PC-9 (cell line): ENCODE data around the gene C16orf95. TPM values are rescaled to one million over a fixed set of nuclear protein-coding genes. Genes with fewer than 3 reads are reported as not detected.

Experiments
- BruUV-seq: library from RNA; stranded (reverse); fragments of 400-500 nt; replicated peaks from 2 replicates; lab custom pipeline; 2021; lab: Mats Ljungman, UMichigan
- CTCF ChIA-PET: fragments of 300-600 bp; sonication (Branson Sonifier 250); formaldehyde crosslinking; loops from one replicate; lab custom pipeline; 2022; ENCODE audit warnings: antibody characterized with exemption; lab: Charles Lee
- POLR2A ChIA-PET: fragments of 300-600 bp; sonication (Branson Sonifier 250); formaldehyde crosslinking; loops from one replicate; lab custom pipeline; 2022; ENCODE audit warnings: antibody characterized with exemption; ENCODE audit not compliant: unreplicated experiment; lab: Charles Lee
- DNase-seq, 2 experiments: peaks; one replicate each; pipeline versions ENCODE4 v3.0.0 to v3.0.0-alpha.2; 2015 to 2022; ENCODE audit warnings: mixed read lengths in 1 of 2
- H2AFZ ChIP-seq: fragments of 200-600 bp; sonication (generic); 2 replicates; pipeline ENCODE4 v1.8.1; 2017; ENCODE audit warnings: antibody characterized with exemption
- H3F3A ChIP-seq: fragments of 200-600 bp; sonication (generic); 2 replicates; pipeline ENCODE4 v1.8.1; 2017; ENCODE audit warnings: antibody characterized with exemption, mild to moderate bottlenecking, low read depth; ENCODE audit not compliant: insufficient read depth
- H3K27ac ChIP-seq: fragments of 200-600 bp; sonication (generic); 2 replicates; pipeline ENCODE4 v1.6.1; 2016; ENCODE audit warnings: mixed run types
- H3K27me3 ChIP-seq: fragments of 200-600 bp; sonication (generic); 2 replicates; pipeline ENCODE4 v1.6.1; 2016; ENCODE audit warnings: low read depth, mixed run types; ENCODE audit not compliant: insufficient read depth
- H3K36me3 ChIP-seq: fragments of 200-600 bp; sonication (generic); 2 replicates; pipeline ENCODE4 v1.6.1; 2016; ENCODE audit warnings: low read depth, mixed run types
- H3K4me1 ChIP-seq: fragments of 200-600 bp; sonication (generic); replicated peaks from 2 replicates; pipeline ENCODE4 v1.6.1; 2016; ENCODE audit warnings: mixed run types; ENCODE audit not compliant: insufficient read depth
- H3K4me2 ChIP-seq: fragments of 200-600 bp; sonication (generic); 2 replicates; pipeline ENCODE4 v1.6.1; 2017; ENCODE audit warnings: mixed run types
- H3K4me3 ChIP-seq: fragments of 200-600 bp; sonication (generic); 2 replicates; pipeline ENCODE4 v1.6.1; 2016; ENCODE audit warnings: mixed run types
- H3K79me2 ChIP-seq: fragments of 200-600 bp; sonication (generic); 2 replicates; pipeline ENCODE4 v1.6.1; 2017; ENCODE audit warnings: low read depth, mixed run types
- H3K9me2 ChIP-seq: fragments of 200-600 bp; sonication (generic); 2 replicates; pipeline ENCODE4 v1.8.1; 2017; ENCODE audit warnings: mild to moderate bottlenecking; ENCODE audit not compliant: insufficient read depth
- H3K9me3 ChIP-seq: fragments of 200-600 bp; sonication (generic); 2 replicates; pipeline ENCODE4 v1.8.1; 2016; ENCODE audit warnings: low read depth; ENCODE audit not compliant: insufficient read depth
- H4K20me1 ChIP-seq: fragments of 200-600 bp; sonication (generic); 2 replicates; pipeline ENCODE4 v1.8.1; 2017; ENCODE audit not compliant: insufficient read depth
- CTCF ChIP-seq: fragments of 200-600 bp; sonication (generic); conservative IDR thresholded peaks from 2 replicates; pipeline ENCODE4 v1.6.1; 2017; ENCODE audit warnings: mixed run types, antibody characterized with exemption, mild to moderate bottlenecking, moderate library complexity
- EZH2 ChIP-seq: fragments of 200-600 bp; sonication (generic); IDR thresholded peaks from 2 replicates; pipeline ENCODE4 v1.8.0; 2017; ENCODE audit warnings: antibody characterized with exemption, low read depth
- intact Hi-C: fragments of 100-400 bp; cut with micrococcal nuclease; formaldehyde crosslinking; loops from one replicate; pipeline ENCODE4 v1.10.0; 2022; ENCODE audit not compliant: unreplicated experiment
- total RNA-seq: library from RNA; stranded (reverse); gene quantifications from 2 replicates; pipeline ENCODE4 v1.2.3, GENCODE V29; 2021

Gene C16orf95
- total RNA-seq, 1 experiment from 2014 or later: 7.5 TPM

GRCh38 chr16:87339086-87339723 is 22.0 kb upstream of the C16orf95 start:
- no TSS peak for BruUV-seq
- no peaks in the 10 kb centered on the region for H3K79me2 ChIP-seq
- H3K4me1 ChIP-seq: no peaks in the 10 kb centered on the region
- no peak for TF ChIP-seq EZH2
- TF ChIP-seq CTCF: no peak
- intact Hi-C loops: no loop called here
- H3K9me3 ChIP-seq: no peaks in the 10 kb centered on the region
- no peak overlapping the region for H2AFZ ChIP-seq
- POLR2A ChIA-PET: no interaction called here
- no peaks in the 10 kb centered on the region for H3F3A ChIP-seq
- H3K4me2 ChIP-seq: no peak overlapping the region
- peaks cover 3% of the 10 kb centered on the region for H4K20me1 ChIP-seq
- no peaks in the 10 kb centered on the region for H3K27me3 ChIP-seq
- no peak overlapping the region for H3K4me3 ChIP-seq
- H3K36me3 ChIP-seq: no peaks in the 10 kb centered on the region
- no peaks in the 10 kb centered on the region for H3K9me2 ChIP-seq
- DNase-seq: no peak
- H3K27ac ChIP-seq: no peak overlapping the region
- CTCF ChIA-PET: no interaction called here

GRCh38 chr16:87338155-87338765 is 21.1 kb upstream of the C16orf95 start:
- H2AFZ ChIP-seq: no peak overlapping the region
- no TSS peak for BruUV-seq
- no peaks in the 10 kb centered on the region for H3K9me2 ChIP-seq
- H3K27me3 ChIP-seq: no peaks in the 10 kb centered on the region
- no peaks in the 10 kb centered on the region for H3K4me1 ChIP-seq
- no peak overlapping the region for H3K4me3 ChIP-seq
- intact Hi-C loops: no loop called here
- no peaks in the 10 kb centered on the region for H3K9me3 ChIP-seq
- H3K79me2 ChIP-seq: no peaks in the 10 kb centered on the region
- H3F3A ChIP-seq: no peaks in the 10 kb centered on the region
- ChIA-PET POLR2A (no interaction called here), CTCF (no interaction called here)
- H4K20me1 ChIP-seq: peaks cover 3% of the 10 kb centered on the region; the same call in 1 of the 2 replicates
- no peak for DNase-seq
- H3K36me3 ChIP-seq: no peaks in the 10 kb centered on the region
- no peak overlapping the region for H3K4me2 ChIP-seq
- TF ChIP-seq CTCF (no peak), EZH2 (no peak)
- no peak overlapping the region for H3K27ac ChIP-seq

GRCh38 chr16:87337262-87337771 is 20.1 kb upstream of the C16orf95 start:
- Histone ChIP-seq H3K79me2 (no peaks in the 10 kb centered on the region), H3K9me2 (no peaks in the 10 kb centered on the region), H2AFZ (no peak overlapping the region), H3K9me3 (no peaks in the 10 kb centered on the region), H3K27ac (no peak overlapping the region), H3K36me3 (no peaks in the 10 kb centered on the region), H3K4me2 (no peak overlapping the region), H3F3A (no peaks in the 10 kb centered on the region), H3K4me1 (no peaks in the 10 kb centered on the region), H3K4me3 (no peak overlapping the region), H3K27me3 (no peaks in the 10 kb centered on the region), H4K20me1 (no peaks in the 10 kb centered on the region)
- ChIA-PET CTCF (no interaction called here), POLR2A (no interaction called here)
- BruUV-seq: no TSS peak
- intact Hi-C loops: no loop called here
- no peak for DNase-seq
- TF ChIP-seq EZH2 (no peak), CTCF (no peak)
